HL-60 (cell line): ENCODE measurements around the gene YPEL1.
"Not testable (repeated sequence)": the region's sequence is repeated elsewhere in the genome, so short reads cannot be mapped to it uniquely, and the experiment has no call there.

Experiments used
- DNase-seq, 2 experiments: peaks; one replicate each; pipeline ENCODE4 v3.0.0-alpha.2; 2010 to 2020; ENCODE audit warnings: low read depth in 1 of 2, low spot score in 1 of 2
- H3K27ac ChIP-seq: fragments of 250-450 bp; sonication (Bioruptor Pico); replicated peaks from 2 replicates; pipeline ENCODE4 v1.5.1; 2020; ENCODE audit warnings: mild to moderate bottlenecking, moderate library complexity
- H3K27me3 ChIP-seq: fragments of 250-450 bp; sonication (Bioruptor Pico); 2 replicates; pipeline ENCODE4 v1.5.1; 2021; ENCODE audit warnings: mild to moderate bottlenecking, moderate library complexity; ENCODE audit not compliant: insufficient read depth, poor library complexity, severe bottlenecking
- H3K4me3 ChIP-seq: replicated peaks from 2 replicates; pipeline ENCODE4 v1.5.1; 2011; ENCODE audit warnings: mild to moderate bottlenecking, control low read depth, low read length; ENCODE audit not compliant: insufficient read depth
- GABPA ChIP-seq: IDR thresholded peaks from 2 replicates; pipeline ENCODE4 v1.6.1; 2012; ENCODE audit warnings: low read depth
- POLR2AphosphoS5 ChIP-seq: IDR thresholded peaks from 2 replicates; pipeline ENCODE4 v1.6.1; 2012; ENCODE audit warnings: low read depth
- SPI1 ChIP-seq: IDR thresholded peaks from 2 replicates; pipeline ENCODE4 v1.6.1; 2012; ENCODE audit warnings: low read depth, mild to moderate bottlenecking, borderline replicate concordance
- TF ChIP-seq, protein P1 (sequence below): IDR thresholded peaks from one replicate; pipeline ENCODE4 v1.5.1; 2011; ENCODE audit warnings: low read length, control low read depth, inconsistent platforms; ENCODE audit not compliant: insufficient read depth
- TF ChIP-seq, protein P2 (sequence below): IDR thresholded peaks from 2 replicates; pipeline ENCODE4 v1.6.1; 2012; ENCODE audit warnings: low read depth; ENCODE audit not compliant: insufficient replicate concordance

The YPEL1 gene

DNA sequence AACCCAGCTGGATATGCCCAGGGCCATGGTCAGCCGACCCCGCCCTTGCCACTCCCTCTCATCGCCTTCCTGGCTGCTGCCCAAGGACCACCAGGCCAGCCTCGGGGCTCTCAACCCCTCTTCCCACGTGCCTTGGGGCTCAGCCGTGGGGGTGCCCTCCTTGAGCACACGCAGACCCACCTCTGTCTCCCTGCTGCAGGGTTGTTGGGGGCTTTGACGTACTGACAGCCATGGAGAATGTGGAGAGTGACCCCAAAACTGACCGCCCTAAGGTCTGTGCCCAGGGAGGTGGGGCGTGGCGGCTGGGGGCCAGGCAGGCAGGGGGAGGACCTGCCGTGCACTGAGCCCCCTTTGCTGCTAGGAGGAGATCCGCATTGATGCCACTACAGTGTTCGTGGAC is 41.2 kb downstream of the YPEL1 start:
- TF ChIP-seq SPI1 = no peak
- H3K27me3 ChIP-seq = no peaks in the 10 kb centered on the region
- no peak for DNase-seq
- no peak overlapping the region for H3K27ac ChIP-seq
- H3K4me3 ChIP-seq = no peak overlapping the region

DNA sequence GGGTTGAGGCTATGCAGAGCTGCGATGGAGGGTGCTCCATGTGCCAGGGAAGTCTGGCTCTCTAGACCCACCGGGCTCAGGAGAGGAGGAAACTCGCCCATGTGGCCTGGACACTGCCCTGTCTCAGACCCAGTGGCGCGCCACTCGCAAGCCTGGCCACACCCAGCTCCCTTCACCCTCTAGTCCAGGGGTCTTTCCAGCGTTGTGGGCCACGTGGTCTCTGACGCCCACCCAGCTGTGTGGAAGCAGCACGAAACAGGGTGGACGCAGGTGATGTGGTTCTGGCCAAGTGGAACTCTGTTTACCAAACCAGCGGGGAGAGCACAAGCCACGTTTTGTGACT is 41.6 kb downstream of the YPEL1 start:
- Histone ChIP-seq H3K27me3 (no peaks in the 10 kb centered on the region), H3K27ac (no peak overlapping the region), H3K4me3 (no peak overlapping the region)
- no peak for DNase-seq
- TF ChIP-seq, protein P1, sequence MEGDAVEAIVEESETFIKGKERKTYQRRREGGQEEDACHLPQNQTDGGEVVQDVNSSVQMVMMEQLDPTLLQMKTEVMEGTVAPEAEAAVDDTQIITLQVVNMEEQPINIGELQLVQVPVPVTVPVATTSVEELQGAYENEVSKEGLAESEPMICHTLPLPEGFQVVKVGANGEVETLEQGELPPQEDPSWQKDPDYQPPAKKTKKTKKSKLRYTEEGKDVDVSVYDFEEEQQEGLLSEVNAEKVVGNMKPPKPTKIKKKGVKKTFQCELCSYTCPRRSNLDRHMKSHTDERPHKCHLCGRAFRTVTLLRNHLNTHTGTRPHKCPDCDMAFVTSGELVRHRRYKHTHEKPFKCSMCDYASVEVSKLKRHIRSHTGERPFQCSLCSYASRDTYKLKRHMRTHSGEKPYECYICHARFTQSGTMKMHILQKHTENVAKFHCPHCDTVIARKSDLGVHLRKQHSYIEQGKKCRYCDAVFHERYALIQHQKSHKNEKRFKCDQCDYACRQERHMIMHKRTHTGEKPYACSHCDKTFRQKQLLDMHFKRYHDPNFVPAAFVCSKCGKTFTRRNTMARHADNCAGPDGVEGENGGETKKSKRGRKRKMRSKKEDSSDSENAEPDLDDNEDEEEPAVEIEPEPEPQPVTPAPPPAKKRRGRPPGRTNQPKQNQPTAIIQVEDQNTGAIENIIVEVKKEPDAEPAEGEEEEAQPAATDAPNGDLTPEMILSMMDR = no peak
- TF ChIP-seq SPI1 (no peak), POLR2AphosphoS5 (no peak), GABPA (no peak)
- TF ChIP-seq, protein P2, sequence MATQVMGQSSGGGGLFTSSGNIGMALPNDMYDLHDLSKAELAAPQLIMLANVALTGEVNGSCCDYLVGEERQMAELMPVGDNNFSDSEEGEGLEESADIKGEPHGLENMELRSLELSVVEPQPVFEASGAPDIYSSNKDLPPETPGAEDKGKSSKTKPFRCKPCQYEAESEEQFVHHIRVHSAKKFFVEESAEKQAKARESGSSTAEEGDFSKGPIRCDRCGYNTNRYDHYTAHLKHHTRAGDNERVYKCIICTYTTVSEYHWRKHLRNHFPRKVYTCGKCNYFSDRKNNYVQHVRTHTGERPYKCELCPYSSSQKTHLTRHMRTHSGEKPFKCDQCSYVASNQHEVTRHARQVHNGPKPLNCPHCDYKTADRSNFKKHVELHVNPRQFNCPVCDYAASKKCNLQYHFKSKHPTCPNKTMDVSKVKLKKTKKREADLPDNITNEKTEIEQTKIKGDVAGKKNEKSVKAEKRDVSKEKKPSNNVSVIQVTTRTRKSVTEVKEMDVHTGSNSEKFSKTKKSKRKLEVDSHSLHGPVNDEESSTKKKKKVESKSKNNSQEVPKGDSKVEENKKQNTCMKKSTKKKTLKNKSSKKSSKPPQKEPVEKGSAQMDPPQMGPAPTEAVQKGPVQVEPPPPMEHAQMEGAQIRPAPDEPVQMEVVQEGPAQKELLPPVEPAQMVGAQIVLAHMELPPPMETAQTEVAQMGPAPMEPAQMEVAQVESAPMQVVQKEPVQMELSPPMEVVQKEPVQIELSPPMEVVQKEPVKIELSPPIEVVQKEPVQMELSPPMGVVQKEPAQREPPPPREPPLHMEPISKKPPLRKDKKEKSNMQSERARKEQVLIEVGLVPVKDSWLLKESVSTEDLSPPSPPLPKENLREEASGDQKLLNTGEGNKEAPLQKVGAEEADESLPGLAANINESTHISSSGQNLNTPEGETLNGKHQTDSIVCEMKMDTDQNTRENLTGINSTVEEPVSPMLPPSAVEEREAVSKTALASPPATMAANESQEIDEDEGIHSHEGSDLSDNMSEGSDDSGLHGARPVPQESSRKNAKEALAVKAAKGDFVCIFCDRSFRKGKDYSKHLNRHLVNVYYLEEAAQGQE = no peak

DNA sequence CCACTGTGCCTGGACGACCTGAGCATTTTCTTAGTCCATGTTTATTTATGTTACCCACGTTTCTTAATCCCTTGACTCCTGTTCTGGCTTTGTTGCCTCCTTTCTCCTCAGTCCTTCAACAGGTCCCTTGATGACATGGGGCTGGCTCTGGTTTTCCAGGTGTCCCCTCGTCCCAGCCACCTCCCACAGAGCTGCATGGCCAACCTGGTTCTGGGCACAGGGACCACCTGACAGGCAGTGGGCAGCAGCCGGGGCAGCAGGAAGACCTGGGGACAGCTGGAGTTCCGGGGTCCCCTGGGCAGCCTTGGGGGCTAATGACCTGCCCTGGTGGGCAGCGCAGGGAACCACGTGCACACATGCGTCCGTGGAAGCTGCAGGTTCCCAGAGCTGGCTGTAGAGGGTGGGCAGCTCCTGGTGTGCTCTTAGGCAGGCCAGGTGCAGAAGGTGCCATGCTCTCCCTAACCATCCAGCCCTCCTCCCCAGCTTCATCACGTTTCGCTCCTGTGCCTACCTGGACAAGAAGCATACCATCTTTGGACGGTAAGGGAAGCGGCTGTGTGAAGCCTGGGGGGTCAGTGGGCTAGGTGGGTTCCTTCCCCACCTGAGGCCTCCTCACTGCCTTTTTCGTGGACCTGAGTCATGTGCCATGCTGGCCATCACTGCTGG is 42.1 kb downstream of the YPEL1 start:
- Histone ChIP-seq H3K27me3 (no peaks in the 10 kb centered on the region), H3K4me3 (no peak overlapping the region), H3K27ac (no peak overlapping the region)
- TF ChIP-seq POLR2AphosphoS5 = no peak
- TF ChIP-seq, protein P1 = no peak
- DNase-seq = no peak

DNA sequence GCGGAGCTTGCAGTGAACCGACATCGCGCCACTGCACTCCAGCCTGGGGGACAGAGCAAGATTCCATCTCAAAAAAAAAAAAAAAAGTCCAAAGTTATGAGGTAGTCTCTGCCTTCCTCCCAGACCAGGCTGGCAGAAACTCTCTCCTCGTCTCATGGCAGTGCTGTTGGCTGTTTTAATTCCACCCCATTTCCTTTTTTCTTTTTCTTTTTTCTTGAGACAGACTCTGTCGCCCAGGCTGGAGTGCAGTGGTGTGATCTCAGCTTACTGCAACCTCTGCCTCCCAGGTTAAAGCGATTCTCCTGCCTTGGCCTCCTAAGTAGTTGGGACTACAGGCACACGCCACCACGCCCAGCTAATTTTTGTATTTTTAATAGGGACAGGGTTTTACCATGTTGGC is 42.7 kb downstream of the YPEL1 start:
- not testable (repeated sequence) for H3K4me3 ChIP-seq, H3K27me3 ChIP-seq, H3K27ac ChIP-seq, DNase-seq

DNA sequence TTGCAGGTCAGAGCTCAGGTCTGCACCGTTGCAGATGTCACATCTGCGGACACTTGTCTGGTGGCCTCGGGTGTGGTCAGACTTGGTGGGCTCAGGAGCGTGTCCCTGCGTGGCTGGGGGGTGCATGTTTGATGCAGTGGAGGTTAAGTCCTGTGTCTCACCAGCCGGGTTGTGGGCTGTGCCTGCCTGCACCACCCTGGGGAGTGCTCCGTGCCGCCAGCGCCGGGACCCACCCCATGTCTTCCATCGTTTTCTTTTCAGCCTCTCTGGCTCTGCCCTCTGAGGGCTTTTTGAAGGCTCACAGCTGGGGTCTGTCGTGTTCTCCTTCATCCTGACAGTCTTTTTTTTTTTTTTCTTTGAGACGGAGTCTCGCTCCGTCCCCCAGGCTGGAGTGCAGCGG is 43.8 kb downstream of the YPEL1 start:
- no peak overlapping the region for H3K27ac ChIP-seq
- TF ChIP-seq SPI1 (no peak), POLR2AphosphoS5 (no peak), GABPA (no peak)
- TF ChIP-seq, protein P1 = no peak
- TF ChIP-seq, protein P2 = no peak
- no peak for DNase-seq
- H3K4me3 ChIP-seq = no peak overlapping the region
- no peaks in the 10 kb centered on the region for H3K27me3 ChIP-seq
